Measurements from ENCODE around the gene CFHR5.

DNA sequence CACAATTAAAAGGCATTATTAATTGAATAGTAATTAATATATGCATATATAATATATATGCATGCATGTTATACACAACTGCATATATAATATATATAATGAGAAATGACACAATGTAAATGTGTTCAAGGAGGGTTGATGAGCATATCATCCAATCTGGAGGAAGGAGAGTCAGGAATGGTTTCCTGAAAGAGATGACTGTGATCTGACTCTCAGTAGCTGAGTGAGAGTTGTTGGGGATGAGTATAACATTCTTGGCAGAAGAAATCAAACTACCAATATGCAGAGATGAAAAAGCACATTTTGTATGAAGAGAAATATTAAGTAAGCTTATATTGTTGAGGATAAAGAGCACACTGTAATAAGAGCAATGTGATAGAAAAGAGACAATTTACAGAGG, 52.4 kb downstream of the CFHR5 start:
- TF ChIP-seq, protein P1, sequence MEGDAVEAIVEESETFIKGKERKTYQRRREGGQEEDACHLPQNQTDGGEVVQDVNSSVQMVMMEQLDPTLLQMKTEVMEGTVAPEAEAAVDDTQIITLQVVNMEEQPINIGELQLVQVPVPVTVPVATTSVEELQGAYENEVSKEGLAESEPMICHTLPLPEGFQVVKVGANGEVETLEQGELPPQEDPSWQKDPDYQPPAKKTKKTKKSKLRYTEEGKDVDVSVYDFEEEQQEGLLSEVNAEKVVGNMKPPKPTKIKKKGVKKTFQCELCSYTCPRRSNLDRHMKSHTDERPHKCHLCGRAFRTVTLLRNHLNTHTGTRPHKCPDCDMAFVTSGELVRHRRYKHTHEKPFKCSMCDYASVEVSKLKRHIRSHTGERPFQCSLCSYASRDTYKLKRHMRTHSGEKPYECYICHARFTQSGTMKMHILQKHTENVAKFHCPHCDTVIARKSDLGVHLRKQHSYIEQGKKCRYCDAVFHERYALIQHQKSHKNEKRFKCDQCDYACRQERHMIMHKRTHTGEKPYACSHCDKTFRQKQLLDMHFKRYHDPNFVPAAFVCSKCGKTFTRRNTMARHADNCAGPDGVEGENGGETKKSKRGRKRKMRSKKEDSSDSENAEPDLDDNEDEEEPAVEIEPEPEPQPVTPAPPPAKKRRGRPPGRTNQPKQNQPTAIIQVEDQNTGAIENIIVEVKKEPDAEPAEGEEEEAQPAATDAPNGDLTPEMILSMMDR (IDR thresholded peaks at IDR 0.05) = no peak
- TF ChIP-seq POLR2A (IDR thresholded peaks at IDR 0.05) (no peak), EP300 (IDR thresholded peaks at IDR 0.05) (no peak)

Data from suprapubic skin (tissue), 3 donors.